Measurements from ENCODE around the gene PRM3.
A peak's percentile ranks its signal among the peaks of the same experiment; 100 is the strongest.

DNA sequence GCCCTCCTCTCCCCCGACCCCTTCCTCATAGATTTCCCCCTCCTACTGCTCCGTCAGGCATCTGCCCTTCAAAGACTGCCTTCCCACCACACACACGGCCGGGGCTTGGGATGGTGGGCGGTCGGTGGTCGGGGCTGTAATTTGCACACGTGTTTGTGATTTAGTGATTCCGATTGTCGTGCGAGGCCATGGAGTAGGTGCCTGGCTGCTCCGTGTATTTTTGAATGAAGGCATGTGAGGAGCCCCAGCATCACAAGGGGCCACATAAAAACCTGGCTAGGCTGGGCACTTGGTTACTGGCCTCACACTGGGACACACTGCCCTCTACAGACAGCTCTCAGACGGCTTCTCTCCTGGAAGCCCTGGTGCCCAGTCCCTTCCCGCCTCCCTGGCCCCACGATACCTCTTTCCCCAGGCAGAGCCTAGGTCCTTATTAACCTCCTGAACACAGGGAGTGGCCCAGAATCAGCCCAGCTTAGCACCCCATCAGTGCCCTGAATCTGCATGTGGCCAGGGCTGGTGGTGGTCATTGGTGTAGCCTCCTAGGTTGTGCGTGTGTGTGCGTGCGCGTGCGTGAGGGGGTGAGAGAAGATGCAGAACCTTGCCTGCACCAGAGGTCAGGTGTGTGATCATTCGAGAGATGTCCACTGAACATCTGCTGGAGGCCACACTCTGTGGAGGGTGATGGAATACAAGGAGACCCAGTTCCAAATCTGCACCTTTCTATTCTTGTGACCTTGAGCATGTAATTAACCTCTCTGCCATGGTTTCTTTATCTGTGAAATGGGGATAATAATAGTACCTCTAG, 16.1 kb downstream of the PRM3 start:
- TF ChIP-seq, protein P1, sequence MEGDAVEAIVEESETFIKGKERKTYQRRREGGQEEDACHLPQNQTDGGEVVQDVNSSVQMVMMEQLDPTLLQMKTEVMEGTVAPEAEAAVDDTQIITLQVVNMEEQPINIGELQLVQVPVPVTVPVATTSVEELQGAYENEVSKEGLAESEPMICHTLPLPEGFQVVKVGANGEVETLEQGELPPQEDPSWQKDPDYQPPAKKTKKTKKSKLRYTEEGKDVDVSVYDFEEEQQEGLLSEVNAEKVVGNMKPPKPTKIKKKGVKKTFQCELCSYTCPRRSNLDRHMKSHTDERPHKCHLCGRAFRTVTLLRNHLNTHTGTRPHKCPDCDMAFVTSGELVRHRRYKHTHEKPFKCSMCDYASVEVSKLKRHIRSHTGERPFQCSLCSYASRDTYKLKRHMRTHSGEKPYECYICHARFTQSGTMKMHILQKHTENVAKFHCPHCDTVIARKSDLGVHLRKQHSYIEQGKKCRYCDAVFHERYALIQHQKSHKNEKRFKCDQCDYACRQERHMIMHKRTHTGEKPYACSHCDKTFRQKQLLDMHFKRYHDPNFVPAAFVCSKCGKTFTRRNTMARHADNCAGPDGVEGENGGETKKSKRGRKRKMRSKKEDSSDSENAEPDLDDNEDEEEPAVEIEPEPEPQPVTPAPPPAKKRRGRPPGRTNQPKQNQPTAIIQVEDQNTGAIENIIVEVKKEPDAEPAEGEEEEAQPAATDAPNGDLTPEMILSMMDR (conservative IDR thresholded peaks at IDR 0.05; ENCODE audit: low read length) = peak; percentile 79
- no peak for TF ChIP-seq EZH2phosphoT487 (IDR thresholded peaks at IDR 0.05; ENCODE audit: borderline replicate concordance, low read depth, low read length)
